Activated naive CD8-positive, alpha-beta T cell treated with anti-CD3 and anti-CD28 coated beads, Interleukin-2, amount 50 U/mL, for 24 hours (primary cell): Measurements from ENCODE around the gene ERCC6.

ENCODE experiments used
- ATAC-seq: fragments of 150-1000 bp; cut with Tn5 transposase; one replicate; pipeline ENCODE4 v1.10.0; 2021
- DNase-seq: peaks from one replicate; pipeline ENCODE4 v3.0.0; 2021
- H3K27ac Mint-ChIP-seq: one replicate; pipeline ENCODE4 v1.8.0; 2021; ENCODE audit warnings: mild to moderate bottlenecking, mixed read lengths
- H3K27me3 Mint-ChIP-seq: one replicate; pipeline ENCODE4 v1.8.0; 2021; ENCODE audit warnings: mixed read lengths
- H3K36me3 Mint-ChIP-seq: one replicate; pipeline ENCODE4 v1.8.0; 2021; ENCODE audit warnings: low read depth, mixed read lengths
- H3K4me1 Mint-ChIP-seq: one replicate; pipeline ENCODE4 v1.8.0; 2021; ENCODE audit warnings: mixed read lengths
- H3K4me3 Mint-ChIP-seq: one replicate; pipeline ENCODE4 v1.8.0; 2021; ENCODE audit warnings: mild to moderate bottlenecking, moderate library complexity, mixed read lengths
- H3K9me3 Mint-ChIP-seq: one replicate; pipeline ENCODE4 v1.8.0; 2021; ENCODE audit warnings: mixed read lengths

Gene ERCC6

DNA sequence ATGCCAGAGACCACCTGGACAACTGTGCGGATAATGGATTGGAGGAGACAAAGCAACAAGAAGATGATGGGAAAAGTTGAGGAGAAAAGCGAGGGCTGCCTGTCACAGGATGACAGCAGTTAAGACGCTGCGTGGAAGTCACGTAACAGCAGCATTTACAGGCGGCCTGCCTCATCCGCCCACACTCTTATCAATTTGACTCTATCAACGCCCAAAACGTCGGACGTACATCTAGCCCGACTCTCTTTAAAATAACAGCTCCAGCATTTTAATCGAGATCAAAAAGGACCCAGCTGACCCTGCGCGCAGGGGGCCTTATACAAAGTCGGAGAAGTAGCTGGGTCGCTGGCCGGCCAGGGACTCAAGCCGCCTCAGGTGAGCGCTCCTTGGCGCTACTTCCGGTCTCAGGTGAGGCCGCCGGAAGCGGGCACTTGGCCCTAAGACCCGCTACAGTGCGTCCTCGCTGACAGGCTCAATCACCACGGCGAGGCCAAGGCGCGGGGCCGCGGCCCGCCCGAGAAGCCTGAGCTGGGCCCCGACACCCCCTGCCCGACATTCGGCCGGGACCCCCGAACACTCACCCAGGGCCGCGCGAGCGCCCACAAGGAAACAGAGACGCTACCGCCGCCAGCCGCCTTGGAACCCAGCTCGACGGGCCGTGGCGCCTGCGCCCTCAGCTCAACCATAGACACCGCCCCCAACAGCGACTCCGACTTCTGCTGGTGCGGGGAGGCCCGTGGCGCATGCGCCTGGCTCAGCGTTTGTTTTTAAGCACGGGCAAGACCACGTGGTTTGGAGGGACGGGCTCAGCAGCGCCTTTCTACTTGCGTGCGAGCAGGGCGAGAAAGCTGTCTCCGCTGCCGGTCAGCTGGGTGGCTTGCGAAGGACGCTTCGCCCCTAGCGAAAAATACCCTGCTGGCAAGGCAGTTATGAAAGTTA is at the start of gene ERCC6:
Gene ERCC6 (minus strand): TSS at position 741 of the 939 bp plus-strand sequence.
- Mint-ChIP-seq H3K4me1 (peaks cover 38% of the 10 kb centered on the region), H3K36me3 (peaks cover 1% of the 10 kb centered on the region), H3K4me3 (peak within 1 kb of the TSS; percentile 89), H3K27me3 (peaks cover 17% of the 10 kb centered on the region), H3K9me3 (peaks cover 1% of the 10 kb centered on the region), H3K27ac (peak within 1 kb of the TSS; percentile 91)
- peak; percentile 94 for ATAC-seq
- DNase-seq = peak; percentile 96

DNA sequence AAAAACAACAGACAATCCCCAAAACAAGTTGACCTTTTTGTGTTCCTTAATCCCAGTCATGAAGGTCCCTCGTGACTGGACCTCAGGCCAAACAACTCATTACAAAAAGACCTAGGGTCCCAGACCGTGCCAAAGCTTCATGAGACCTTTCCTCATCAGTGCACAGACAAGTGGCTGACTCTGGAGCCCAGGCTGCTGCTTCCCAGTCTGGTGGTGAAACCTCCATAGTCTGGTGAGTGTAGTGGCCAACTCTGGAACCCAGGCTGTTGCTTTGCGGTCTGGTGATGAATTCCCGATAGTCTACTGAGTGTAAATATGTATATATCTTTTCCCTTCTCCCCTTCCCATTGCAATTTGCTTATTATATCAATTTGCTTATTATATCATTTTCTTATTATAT is 49.1 kb upstream of the ERCC6 start:
- Mint-ChIP-seq H3K27ac (no peak overlapping the region), H3K36me3 (no peaks in the 10 kb centered on the region), H3K4me3 (no peak overlapping the region), H3K27me3 (peaks cover 21% of the 10 kb centered on the region), H3K4me1 (no peaks in the 10 kb centered on the region), H3K9me3 (no peaks in the 10 kb centered on the region)
- DNase-seq (no peak), ATAC-seq (no peak)

DNA sequence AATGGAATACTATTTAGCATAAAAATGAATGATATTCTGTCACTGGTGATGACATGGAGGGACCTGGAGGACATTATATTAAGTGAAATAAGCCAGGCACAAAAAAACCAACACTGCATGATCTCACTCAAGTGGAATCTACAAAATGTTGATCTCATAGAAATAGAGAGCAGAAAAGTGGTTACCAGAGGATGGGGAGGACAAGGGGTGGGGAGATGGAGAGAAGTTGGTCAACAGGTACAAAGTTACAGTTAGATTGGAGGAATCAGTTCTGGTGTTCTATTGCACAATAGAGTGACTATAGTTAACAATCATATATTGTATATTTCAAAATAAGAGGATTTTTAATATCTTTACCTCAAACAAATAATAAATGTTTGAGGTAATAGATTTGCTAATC is 46.5 kb upstream of the ERCC6 start:
- peaks cover 18% of the 10 kb centered on the region for H3K27me3 Mint-ChIP-seq
- no peak for DNase-seq

DNA sequence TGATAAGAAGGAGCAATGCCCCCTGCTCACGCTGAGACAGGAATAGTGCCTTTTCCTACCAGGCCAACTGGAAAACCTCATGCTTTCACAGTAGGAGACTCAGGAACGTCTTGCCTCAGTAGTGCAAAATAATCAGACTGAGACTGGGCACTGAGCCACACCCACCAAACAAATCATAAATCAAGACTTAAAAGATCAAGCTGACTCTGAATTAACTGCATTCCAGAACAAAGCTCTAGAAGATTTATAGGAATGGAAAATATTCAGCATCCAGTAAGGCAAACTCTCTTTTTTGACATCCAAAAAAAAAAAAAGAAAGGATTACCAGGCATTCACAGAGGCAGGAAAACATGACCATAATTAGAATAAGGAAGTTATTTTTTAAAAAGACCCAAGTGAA is 40.7 kb upstream of the ERCC6 start:
- no peak for ATAC-seq
- H3K9me3 Mint-ChIP-seq = no peaks in the 10 kb centered on the region
- H3K36me3 Mint-ChIP-seq = no peaks in the 10 kb centered on the region
- DNase-seq = no peak
- H3K4me3 Mint-ChIP-seq = no peak overlapping the region
- H3K27me3 Mint-ChIP-seq = peaks cover 18% of the 10 kb centered on the region
- peaks cover 3% of the 10 kb centered on the region for H3K4me1 Mint-ChIP-seq
- H3K27ac Mint-ChIP-seq = no peak overlapping the region

More for the DNA sequence above, 46.5 kb upstream of the ERCC6 start:
- Mint-ChIP-seq H3K4me1 (peaks cover 3% of the 10 kb centered on the region), H3K36me3 (no peaks in the 10 kb centered on the region), H3K27ac (no peak overlapping the region), H3K4me3 (no peak overlapping the region), H3K9me3 (no peaks in the 10 kb centered on the region)
- ATAC-seq = no peak

DNA sequence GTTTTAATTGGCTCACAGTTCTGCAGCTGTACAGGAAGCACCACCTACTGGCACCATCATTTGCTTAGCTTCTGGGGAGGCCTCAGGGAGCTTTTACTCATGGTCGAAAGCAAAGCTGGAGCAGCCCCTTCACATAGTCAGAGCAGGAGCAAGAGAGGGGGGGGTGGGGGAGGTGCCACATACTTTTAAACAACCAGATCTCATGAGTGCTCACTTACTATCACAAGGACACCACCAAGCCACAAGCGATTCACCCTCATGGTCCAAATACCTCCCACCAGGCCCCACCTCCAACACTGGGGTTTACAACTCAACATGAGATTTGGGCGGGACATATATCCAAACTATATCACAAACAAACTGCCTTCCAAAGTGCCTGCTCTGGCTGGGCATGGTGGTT is 39.5 kb upstream of the ERCC6 start:
- H3K9me3 Mint-ChIP-seq = no peaks in the 10 kb centered on the region
- H3K27me3 Mint-ChIP-seq = peaks cover 14% of the 10 kb centered on the region
- H3K4me3 Mint-ChIP-seq = no peak overlapping the region
- no peaks in the 10 kb centered on the region for H3K36me3 Mint-ChIP-seq
- ATAC-seq (no peak), DNase-seq (no peak)
- no peak overlapping the region for H3K27ac Mint-ChIP-seq
- H3K4me1 Mint-ChIP-seq = peaks cover 3% of the 10 kb centered on the region

DNA sequence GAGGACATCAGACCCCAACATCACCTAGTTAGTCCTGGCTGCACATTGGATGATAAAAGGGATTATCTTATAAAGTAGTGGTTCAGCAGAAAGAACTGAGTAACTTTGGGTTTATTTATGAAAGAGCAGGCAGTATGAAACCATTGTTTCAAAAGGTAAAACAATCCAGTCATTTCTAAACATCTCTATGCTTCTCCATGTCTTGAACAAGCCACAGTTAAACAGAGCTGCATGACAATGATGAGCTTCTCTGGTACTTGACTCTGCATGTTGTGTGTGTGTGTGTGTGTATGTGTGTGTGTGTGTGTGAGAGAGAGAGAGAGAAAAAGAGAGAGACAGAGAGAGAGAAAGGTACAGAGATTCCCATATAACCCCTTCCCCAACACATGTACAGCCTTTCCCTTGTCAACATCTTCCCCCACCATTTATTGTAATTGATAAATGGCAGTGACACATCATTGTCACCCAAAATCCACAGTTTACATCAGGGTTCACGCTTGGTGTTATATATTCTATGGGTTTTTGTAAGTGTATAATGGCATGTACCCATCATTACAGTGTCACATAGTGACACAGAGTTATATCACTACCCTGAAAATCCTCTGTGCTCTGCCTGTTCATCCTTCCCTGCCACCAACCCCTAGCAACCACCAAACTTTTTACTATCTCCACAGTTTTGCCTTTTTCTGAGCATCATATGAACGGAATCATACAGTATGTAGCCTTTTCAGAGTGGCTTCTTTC is 38.4 kb upstream of the ERCC6 start:
- DNase-seq = no peak
- Mint-ChIP-seq H3K27me3 (peaks cover 11% of the 10 kb centered on the region), H3K4me1 (peaks cover 3% of the 10 kb centered on the region), H3K4me3 (no peak overlapping the region), H3K9me3 (no peaks in the 10 kb centered on the region), H3K36me3 (no peaks in the 10 kb centered on the region), H3K27ac (no peak overlapping the region)
- ATAC-seq = no peak

DNA sequence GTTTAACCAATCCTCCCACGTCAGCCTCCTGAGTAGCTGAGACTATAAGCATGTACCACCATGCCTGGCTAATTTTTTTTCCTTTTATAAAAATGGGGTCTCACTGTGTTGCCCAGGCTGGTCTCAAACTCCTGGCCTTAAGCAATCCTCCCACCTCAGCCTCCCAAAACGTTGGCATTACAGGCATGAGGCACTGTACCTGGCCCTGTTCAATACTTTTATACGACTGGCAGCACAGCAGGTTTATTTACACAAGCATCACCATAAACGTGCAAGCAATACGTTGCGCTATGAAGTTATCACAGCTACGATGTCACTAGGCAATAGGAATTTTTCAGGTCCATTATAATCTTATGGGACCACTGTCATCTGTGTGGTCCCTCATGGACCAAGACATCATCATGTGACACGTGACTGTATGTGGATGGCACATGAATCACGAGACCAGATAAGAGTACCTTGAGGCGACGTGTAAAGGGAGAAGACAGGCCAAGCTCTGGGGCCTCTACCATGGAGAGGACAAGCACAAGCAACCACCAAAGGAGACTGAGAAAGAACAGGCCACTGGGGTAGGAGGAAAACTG is 36.7 kb upstream of the ERCC6 start:
- no peak for ATAC-seq
- Mint-ChIP-seq H3K27ac (no peak overlapping the region), H3K36me3 (no peaks in the 10 kb centered on the region), H3K4me1 (no peaks in the 10 kb centered on the region), H3K27me3 (peaks cover 5% of the 10 kb centered on the region), H3K4me3 (no peak overlapping the region), H3K9me3 (no peaks in the 10 kb centered on the region)
- DNase-seq = no peak

DNA sequence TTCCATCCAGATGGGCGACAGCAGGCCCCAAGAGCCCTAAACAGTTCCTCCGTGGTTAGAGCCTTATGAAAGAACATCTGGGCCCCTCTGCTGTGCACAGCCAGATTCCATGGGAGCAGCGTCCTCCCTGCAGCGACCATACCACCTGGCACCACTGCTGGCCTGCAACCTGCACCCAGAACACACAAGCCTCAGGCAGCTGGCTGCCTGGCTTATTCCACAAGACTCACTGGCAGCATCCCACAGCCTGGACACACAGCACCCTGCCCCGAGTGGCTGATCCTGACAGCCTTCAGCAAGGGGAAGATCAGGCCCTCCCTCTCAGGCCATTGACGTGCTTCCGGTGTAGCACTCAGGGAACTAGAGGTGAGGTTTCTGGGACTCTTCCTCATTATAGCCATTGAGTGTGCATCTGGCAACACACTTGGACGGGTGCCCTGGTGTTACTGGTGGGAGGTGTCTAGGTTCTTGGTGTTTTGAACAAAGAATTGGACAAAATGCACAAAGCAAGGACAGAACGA is 33.7 kb upstream of the ERCC6 start:
- Mint-ChIP-seq H3K27me3 (no peaks in the 10 kb centered on the region), H3K9me3 (no peaks in the 10 kb centered on the region), H3K4me1 (peaks cover 24% of the 10 kb centered on the region), H3K27ac (no peak overlapping the region), H3K4me3 (no peak overlapping the region), H3K36me3 (no peaks in the 10 kb centered on the region)
- no peak for ATAC-seq
- no peak for DNase-seq

DNA sequence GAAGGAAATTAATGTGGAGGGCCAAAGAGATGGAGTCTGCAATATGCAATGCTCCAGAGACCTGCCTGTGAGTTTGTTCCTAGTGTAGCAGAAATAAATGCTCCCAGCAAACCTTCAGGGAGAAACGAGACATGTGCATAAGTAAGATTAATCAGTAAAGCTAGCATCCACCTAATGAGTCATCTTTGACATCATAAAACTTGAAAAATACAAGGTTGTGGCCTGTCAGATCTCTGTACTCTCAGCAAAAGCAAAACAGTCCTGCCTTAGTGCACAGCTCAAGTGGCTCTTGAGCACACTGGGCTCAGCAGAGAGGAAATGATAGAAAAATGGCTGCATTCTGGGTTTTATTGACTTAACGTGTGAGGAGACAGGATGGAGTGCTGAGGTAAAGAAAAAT is 32.5 kb upstream of the ERCC6 start:
- H3K9me3 Mint-ChIP-seq = peaks cover 7% of the 10 kb centered on the region
- no peak overlapping the region for H3K4me3 Mint-ChIP-seq
- peaks cover 6% of the 10 kb centered on the region for H3K27me3 Mint-ChIP-seq
- DNase-seq (no peak), ATAC-seq (no peak)
- peaks cover 28% of the 10 kb centered on the region for H3K4me1 Mint-ChIP-seq
- no peaks in the 10 kb centered on the region for H3K36me3 Mint-ChIP-seq
- no peak overlapping the region for H3K27ac Mint-ChIP-seq

DNA sequence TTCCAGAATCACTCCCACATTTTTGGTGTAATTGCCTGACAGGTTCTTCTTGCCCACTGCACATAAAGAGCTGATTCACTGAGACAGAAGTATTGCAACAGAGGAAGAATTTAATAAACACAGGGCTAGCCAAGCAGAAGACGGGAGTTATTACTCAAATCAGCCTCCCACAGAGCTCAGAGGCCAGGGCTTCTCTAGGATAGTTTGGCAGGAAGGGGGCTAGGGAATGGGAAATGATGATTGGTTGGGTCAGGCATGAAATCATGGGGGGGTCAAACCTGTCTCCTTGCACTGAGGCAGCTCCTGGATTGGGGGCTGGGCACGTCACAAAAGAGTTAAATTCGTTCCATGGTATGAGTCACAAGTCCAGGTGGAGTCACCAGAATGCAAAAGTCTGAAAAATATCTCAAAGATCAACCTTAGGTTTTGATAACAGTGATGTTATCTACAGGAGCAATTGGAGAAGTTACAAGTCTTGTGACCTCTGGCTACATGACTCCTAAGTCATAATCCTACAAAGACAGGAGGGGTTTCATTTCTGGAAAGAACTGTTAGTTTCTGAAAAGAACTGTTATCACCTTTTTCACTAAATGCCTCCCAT is 30.2 kb upstream of the ERCC6 start:
- no peak for DNase-seq
- Mint-ChIP-seq H3K9me3 (peaks cover 7% of the 10 kb centered on the region), H3K27ac (peak overlapping the region; percentile 75), H3K27me3 (peaks cover 13% of the 10 kb centered on the region), H3K36me3 (no peaks in the 10 kb centered on the region), H3K4me1 (peaks cover 28% of the 10 kb centered on the region), H3K4me3 (peak overlapping the region; percentile 21)
- peak; percentile 44 for ATAC-seq

DNA sequence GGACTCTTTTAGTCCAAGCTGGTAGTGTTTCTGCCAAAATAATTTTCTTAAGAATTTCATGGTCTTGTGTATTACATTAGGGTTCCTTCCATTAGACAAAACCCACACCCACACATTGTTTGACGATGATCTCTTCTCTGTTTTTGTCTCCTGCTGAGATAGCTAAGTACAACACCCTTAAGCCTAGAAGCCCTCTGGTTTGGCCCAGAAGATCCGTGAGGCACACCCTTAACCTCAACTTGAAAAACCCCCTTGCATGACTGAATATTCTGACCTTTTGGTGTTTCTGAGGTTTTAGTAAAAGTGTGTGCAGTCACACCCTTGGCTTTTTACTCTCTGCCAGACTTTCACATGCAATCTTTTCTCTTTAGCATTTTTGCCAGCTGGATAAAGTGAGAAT is 29.3 kb upstream of the ERCC6 start:
- Mint-ChIP-seq H3K4me3 (peak overlapping the region; percentile 21), H3K9me3 (peaks cover 7% of the 10 kb centered on the region), H3K36me3 (no peaks in the 10 kb centered on the region), H3K27me3 (peaks cover 13% of the 10 kb centered on the region), H3K27ac (peak overlapping the region; percentile 75), H3K4me1 (peaks cover 28% of the 10 kb centered on the region)
- ATAC-seq (peak; percentile 82), DNase-seq (no peak)

DNA sequence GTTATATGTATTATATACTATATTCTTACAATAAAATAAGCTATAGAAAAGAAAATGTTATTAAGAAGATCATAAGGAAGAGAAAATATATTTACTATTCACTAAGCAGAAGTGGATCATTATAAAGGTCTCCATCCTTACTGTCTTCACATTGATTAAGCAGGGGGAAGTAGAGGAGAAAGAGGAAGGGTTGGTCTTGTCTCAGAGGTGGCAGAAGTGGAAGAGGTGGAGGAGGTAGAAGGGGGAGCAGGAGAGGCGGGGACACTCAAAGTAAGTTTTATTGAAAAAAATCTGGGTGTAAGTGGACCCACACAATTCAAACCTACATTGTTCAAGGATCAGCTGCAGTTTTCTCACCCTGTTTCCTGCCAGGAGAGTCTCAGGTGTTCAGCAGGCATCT is 28.9 kb upstream of the ERCC6 start:
- Mint-ChIP-seq H3K27me3 (peaks cover 13% of the 10 kb centered on the region), H3K4me1 (peaks cover 28% of the 10 kb centered on the region), H3K4me3 (peak overlapping the region; percentile 21), H3K9me3 (peaks cover 7% of the 10 kb centered on the region), H3K27ac (peak overlapping the region; percentile 75), H3K36me3 (no peaks in the 10 kb centered on the region)
- no peak for ATAC-seq
- DNase-seq = no peak

DNA sequence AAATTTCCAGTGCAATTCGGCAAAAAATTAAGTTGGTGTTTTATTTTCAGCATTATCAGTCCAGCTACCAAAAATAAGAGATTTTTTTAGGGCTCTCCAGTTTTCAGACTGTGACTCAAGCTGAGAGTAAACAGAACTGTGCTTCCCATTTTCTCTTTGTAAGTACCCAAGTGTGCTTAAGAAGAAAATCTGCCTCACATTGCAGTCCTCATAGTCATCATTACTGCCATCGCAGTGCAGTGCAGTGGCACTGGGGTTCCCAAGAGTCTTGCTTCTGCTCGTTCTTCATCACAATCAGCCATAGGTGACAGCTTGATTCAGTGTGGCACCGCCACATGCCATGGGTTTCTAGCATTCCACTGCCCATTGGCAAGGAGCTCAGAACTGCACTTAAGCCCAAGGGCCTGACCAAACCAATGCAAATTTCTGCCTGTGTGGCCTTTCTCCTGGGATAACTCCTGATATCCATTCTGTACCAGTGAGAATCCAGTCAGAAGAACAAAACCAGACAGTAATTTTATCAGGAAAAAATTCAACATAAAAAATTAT is 25.6 kb upstream of the ERCC6 start:
- Mint-ChIP-seq H3K36me3 (no peaks in the 10 kb centered on the region), H3K4me1 (peaks cover 22% of the 10 kb centered on the region), H3K27ac (no peak overlapping the region), H3K27me3 (peaks cover 16% of the 10 kb centered on the region), H3K9me3 (peaks cover 7% of the 10 kb centered on the region), H3K4me3 (no peak overlapping the region)
- DNase-seq (no peak), ATAC-seq (no peak)

DNA sequence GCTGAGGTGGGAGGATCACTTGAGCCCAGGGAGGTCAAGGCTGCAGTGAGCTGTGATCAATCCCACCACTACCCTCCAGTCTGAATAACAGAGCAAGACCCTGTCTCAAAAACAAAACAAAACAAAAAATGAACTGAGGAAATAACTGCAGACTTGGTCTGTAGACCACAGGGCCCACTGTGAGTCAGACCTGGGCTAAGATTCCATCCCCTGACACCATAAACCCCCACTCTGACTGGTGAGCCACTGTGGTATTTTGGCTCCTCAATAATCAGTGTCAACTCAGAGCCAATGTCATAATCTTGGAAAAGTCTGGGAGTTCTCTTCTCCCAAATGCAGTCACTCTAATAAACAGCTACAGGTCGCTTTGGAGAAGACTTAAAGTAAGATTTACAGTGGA is 24.0 kb upstream of the ERCC6 start:
- DNase-seq (no peak), ATAC-seq (peak; percentile 78)
- Mint-ChIP-seq H3K9me3 (peaks cover 7% of the 10 kb centered on the region), H3K27ac (no peak overlapping the region), H3K27me3 (peaks cover 16% of the 10 kb centered on the region), H3K4me3 (no peak overlapping the region), H3K36me3 (no peaks in the 10 kb centered on the region), H3K4me1 (peaks cover 6% of the 10 kb centered on the region)
